Measurements from ENCODE around the gene PCNX3. TPM values are rescaled to one million over a fixed set of nuclear protein-coding genes. Genes with fewer than 3 reads are reported as not detected.

Gene PCNX3
- total and polyA plus RNA-seq, 2 of the 13 experiments (the other 11 are each of a cell fraction or from before 2014, with no cell fraction given): 16.2 to 23.0 TPM

- TF ChIP-seq E2F5 (CRISPR knock-in tag; conservative IDR thresholded peaks at IDR 0.05) (no peak), TBP (CRISPR knock-in tag; IDR thresholded peaks at IDR 0.05) (peak; percentile 77; the same call in 1 of the 2 replicates), HHEX (CRISPR knock-in tag; IDR thresholded peaks at IDR 0.05) (no peak), NFE2L1 (CRISPR knock-in tag; IDR thresholded peaks at IDR 0.05; ENCODE audit: borderline replicate concordance) (no peak), ZNF572 (CRISPR knock-in tag; IDR thresholded peaks at IDR 0.05) (0 out of 2 replicates have a peak, but pooled peaks have one; percentile 48), CREB1 (IDR thresholded peaks at IDR 0.05) (no peak), CREB1 (CRISPR knock-in tag; IDR thresholded peaks at IDR 0.05) (peak; percentile 58; the same call in 1 of the 2 replicates), ZBTB34 (CRISPR knock-in tag; IDR thresholded peaks at IDR 0.05) (no peak), BRF2 (CRISPR knock-in tag; IDR thresholded peaks at IDR 0.05) (no peak), ZSCAN21 (CRISPR knock-in tag; IDR thresholded peaks at IDR 0.05; ENCODE audit: borderline replicate concordance) (peak; percentile 78; the same call in 1 of the 2 replicates), ZNF567 (CRISPR knock-in tag; IDR thresholded peaks at IDR 0.05; ENCODE audit: borderline replicate concordance) (no peak), GATAD1 (CRISPR knock-in tag; IDR thresholded peaks at IDR 0.05) (peak; percentile 63), ZNF552 (CRISPR knock-in tag; IDR thresholded peaks at IDR 0.05; ENCODE audit: borderline replicate concordance) (no peak), ZNF569 (CRISPR knock-in tag; IDR thresholded peaks at IDR 0.05; ENCODE audit: borderline replicate concordance) (no peak), TBL1XR1 (IDR thresholded peaks at IDR 0.05; ENCODE audit: borderline replicate concordance, low read length, partially characterized antibody) (no peak), ZNF543 (CRISPR knock-in tag; IDR thresholded peaks at IDR 0.05) (no peak), ZNF691 (CRISPR knock-in tag; IDR thresholded peaks at IDR 0.05; ENCODE audit: borderline replicate concordance, low read depth) (peak; percentile 78), CSRNP1 (CRISPR knock-in tag; IDR thresholded peaks at IDR 0.05) (peak; percentile 90)
These were observed 37.1 kb downstream of the PCNX3 start (continued) for GRCh38 chr11:65652511-65653228.
